Measurements from ENCODE around the gene CEP97.

- peak in 2 of 7 experiments; percentile 31 to 35 for TF ChIP-seq CTCF (IDR thresholded peaks at IDR 0.05)
- TF ChIP-seq POLR2A (IDR thresholded peaks at IDR 0.05) = peak in 2 of 4 donors; percentile 33 to 78
- peak; percentile 94 to 98 (median 95) for TF ChIP-seq POLR2AphosphoS5 (IDR thresholded peaks at IDR 0.05)
Observed at GRCh38 chr3:101676765-101677435, 47.5 kb upstream of the CEP97 start, which contains the start of gene ZBTB11.
